Uterus (tissue), 4 donors: ENCODE results near the gene TTC7B. TPM values are rescaled to one million over a fixed set of nuclear protein-coding genes. Genes with fewer than 3 reads are reported as not detected.

ENCODE experiments used
- DNase-seq, 2 donors: peaks; one replicate each; pipeline ENCODE4 v3.0.0-alpha.2; 2019 to 2020
- H3K27ac ChIP-seq, 2 donors: fragments of 200-600 bp; sonication (generic); 1 replicate in 1 of 2; 2 replicates in 1 of 2; pipeline ENCODE4 v1.5.1; 2016 to 2018
- H3K27me3 ChIP-seq, 2 donors: fragments of 200-600 bp; sonication (generic); one replicate each; pipeline ENCODE4 v1.5.1; 2018 to 2019; ENCODE audit warnings: control low read depth in 1 of 2
- H3K36me3 ChIP-seq, 2 donors: fragments of 200-600 bp; sonication (generic); one replicate each; pipeline ENCODE4 v1.5.1; 2019; ENCODE audit warnings: control low read depth in 1 of 2
- H3K4me1 ChIP-seq, 2 donors: fragments of 200-600 bp; sonication (generic); one replicate each; pipeline ENCODE4 v1.5.1; 2018 to 2019; ENCODE audit warnings: control low read depth in 1 of 2
- H3K4me3 ChIP-seq, 2 donors: fragments of 200-600 bp; sonication (generic); 1 replicate in 1 of 2; 2 replicates in 1 of 2; pipeline ENCODE4 v1.5.1; 2018 to 2019; ENCODE audit warnings: mild to moderate bottlenecking in 1 of 2
- H3K9me3 ChIP-seq, 2 donors: fragments of 200-600 bp; sonication (generic); one replicate each; pipeline ENCODE4 v1.5.1; 2019; ENCODE audit warnings: control low read depth in 1 of 2
- POLR2A ChIP-seq, 2 donors: fragments of 450-650 bp; IDR thresholded peaks; one replicate each; pipeline ENCODE4 v1.6.1; 2016; ENCODE audit warnings: antibody characterized with exemption in 2 of 2, mild to moderate bottlenecking in 1 of 2, moderate library complexity in 1 of 2
- intact Hi-C: fragments of 100-400 bp; cut with DNase I; formaldehyde crosslinking; loops from one replicate; pipeline ENCODE4 v1.15.1; 2023; ENCODE audit warnings: low total_unique reads
- total RNA-seq, 4 donors: library from RNA; depleted of rRNA in 3 of 4; stranded (reverse); fragments of >200 nt in 3 of 4; gene quantifications; one replicate each; pipeline versions ENCODE4 v1.1.0 to v1.2.4, GENCODE V29; 2014 to 2023
- TF ChIP-seq, protein P1 (sequence below), 4 experiments: fragments of 200-600 bp in 2 of 4; fragments of 450-650 bp in 2 of 4; sonication (generic) in 2 of 4; IDR thresholded peaks; one replicate each; pipeline ENCODE4 v1.5.1; 2016 to 2019; ENCODE audit warnings: antibody characterized with exemption in 4 of 4, mild to moderate bottlenecking in 2 of 4, moderate library complexity in 1 of 4
- donor health status: DM: yes; HTN: yes; CAD: no.

Gene TTC7B
- total RNA-seq, 4 donors from 2014 or later, result 15.3 to 73.9 (median 28.0) TPM

DNA sequence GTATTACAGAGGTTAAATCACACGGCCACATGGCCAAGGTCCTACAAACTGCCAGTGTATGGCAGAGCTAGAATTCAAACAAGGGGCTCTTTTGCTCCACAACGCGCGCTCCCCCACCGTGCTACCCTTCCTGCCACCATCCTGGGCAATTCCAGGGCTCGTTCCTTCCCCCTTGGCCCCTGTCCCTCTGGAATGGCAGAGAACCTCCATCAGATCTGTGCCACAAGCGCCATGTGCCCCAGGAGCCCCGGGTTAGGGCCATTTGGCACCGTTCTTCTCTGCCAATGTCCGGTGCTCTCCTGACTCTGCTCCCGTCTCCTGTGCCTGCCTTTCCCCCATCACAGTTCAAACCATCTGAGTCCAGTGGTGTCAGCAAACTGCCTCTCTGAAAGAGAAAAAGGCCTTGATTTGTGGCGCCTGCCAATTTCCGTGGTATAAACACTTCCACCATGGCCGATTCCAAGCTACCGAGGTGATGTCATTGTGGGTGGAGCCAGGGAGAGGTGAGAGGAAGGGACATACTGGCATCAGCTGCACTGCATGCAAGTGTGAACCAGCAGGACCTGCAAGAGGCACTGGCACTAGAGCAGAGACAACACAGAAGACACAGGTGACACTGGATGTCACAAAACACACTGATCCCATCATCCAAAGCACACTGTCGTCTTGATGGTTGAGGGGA, 256.3 kb downstream of the TTC7B start:
- H3K27ac ChIP-seq, result no peak overlapping the region
- no peak for DNase-seq

DNA sequence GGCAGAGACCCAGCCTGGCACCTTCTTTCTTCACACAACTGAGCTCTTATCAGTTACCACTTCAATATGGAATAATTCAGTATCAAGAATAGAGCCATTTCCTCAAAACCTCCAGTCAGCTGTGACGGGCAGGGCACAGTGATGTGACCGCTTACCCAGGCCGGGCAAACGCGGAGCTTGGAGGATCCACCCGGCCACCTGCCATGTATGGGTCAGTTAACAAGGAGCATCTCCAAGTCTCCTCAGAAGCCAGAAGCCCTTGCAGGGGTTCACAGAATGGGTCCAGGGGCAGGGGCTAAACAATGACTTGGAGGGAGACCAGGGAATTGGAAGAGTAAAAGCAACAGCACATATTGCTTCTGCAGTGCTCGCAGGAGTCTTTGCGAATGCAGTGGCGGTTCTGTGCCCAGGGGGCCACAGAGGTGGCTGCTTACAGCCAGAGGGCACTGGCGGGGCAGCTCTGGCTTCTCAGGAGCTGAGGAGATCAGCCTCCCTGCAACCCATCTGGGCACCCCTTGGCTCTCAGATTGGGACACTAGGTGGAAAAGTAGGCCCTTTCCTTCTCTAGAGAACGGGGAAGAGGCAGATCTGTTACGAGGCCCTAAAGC, 257.1 kb downstream of the TTC7B start:
- no peak overlapping the region for H3K27ac ChIP-seq
- H3K36me3 ChIP-seq, result no peaks in the 10 kb centered on the region
- DNase-seq, result no peak
- no peaks in the 10 kb centered on the region for H3K9me3 ChIP-seq
- no peak overlapping the region for H3K4me3 ChIP-seq
- no peak for TF ChIP-seq POLR2A (IDR thresholded peaks at IDR 0.05)
- TF ChIP-seq, protein P1, sequence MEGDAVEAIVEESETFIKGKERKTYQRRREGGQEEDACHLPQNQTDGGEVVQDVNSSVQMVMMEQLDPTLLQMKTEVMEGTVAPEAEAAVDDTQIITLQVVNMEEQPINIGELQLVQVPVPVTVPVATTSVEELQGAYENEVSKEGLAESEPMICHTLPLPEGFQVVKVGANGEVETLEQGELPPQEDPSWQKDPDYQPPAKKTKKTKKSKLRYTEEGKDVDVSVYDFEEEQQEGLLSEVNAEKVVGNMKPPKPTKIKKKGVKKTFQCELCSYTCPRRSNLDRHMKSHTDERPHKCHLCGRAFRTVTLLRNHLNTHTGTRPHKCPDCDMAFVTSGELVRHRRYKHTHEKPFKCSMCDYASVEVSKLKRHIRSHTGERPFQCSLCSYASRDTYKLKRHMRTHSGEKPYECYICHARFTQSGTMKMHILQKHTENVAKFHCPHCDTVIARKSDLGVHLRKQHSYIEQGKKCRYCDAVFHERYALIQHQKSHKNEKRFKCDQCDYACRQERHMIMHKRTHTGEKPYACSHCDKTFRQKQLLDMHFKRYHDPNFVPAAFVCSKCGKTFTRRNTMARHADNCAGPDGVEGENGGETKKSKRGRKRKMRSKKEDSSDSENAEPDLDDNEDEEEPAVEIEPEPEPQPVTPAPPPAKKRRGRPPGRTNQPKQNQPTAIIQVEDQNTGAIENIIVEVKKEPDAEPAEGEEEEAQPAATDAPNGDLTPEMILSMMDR (IDR thresholded peaks at IDR 0.05), result no peak
- intact Hi-C loops, result no loop called here
- no peaks in the 10 kb centered on the region for H3K4me1 ChIP-seq
- H3K27me3 ChIP-seq, result no peaks in the 10 kb centered on the region

More for the DNA sequence above, 256.3 kb downstream of the TTC7B start:
- TF ChIP-seq, protein P1 (IDR thresholded peaks at IDR 0.05), result no peak
- no peak for TF ChIP-seq POLR2A (IDR thresholded peaks at IDR 0.05)
- no peaks in the 10 kb centered on the region for H3K36me3 ChIP-seq
- no peaks in the 10 kb centered on the region for H3K4me1 ChIP-seq
- H3K9me3 ChIP-seq, result no peaks in the 10 kb centered on the region
- no peaks in the 10 kb centered on the region for H3K27me3 ChIP-seq
- H3K4me3 ChIP-seq, result no peak overlapping the region
- intact Hi-C loops, result no loop called here

DNA sequence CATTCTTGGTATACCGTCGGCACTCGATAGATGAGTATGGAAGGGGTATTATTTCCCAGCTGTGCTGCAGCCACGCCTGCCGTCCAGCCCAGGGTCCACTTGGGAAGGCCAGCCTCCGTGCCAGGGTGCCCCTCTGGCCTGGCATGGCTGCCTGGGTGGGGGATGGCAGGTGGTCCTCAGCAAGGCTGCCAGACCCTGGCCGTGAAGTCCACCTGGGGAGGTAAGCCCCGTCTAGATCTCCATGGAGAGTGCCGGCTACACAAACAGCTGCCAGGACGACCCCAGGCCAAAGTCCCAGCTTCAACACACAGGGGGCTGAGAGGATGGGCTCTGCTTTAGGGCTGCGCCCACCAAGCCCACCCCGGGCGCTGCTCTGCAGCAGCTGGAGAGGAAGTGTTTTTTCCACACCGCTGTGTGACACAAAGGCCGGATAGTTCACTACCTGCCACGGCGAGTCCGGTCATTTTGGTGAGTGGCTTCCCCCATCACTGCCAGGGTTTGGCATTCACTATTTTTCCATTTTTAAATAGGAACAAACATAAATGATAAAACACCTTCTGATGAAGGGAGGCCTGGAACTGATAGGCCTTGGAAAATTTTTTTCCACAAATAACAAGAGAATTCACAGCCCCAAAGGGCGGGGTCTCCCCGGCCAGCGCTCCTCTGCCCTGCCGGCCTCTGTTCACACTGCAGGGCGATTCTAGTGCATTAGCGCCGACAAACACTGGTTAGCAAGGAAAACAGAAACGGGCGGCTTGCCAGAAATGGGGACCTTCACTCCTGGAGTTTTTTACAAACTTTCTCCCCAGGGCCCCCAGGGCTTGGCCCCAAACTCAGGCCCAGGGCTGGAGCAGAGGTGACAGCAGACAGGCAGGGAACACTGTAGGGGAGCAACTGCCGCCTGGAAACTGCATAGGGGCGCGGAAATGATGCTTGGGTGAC, 257.9 kb downstream of the TTC7B start:
- intact Hi-C loops, result no loop called here
- no peaks in the 10 kb centered on the region for H3K36me3 ChIP-seq
- no peak for DNase-seq
- TF ChIP-seq POLR2A (IDR thresholded peaks at IDR 0.05), result no peak
- TF ChIP-seq, protein P1 (IDR thresholded peaks at IDR 0.05), result no peak
- no peak overlapping the region for H3K4me3 ChIP-seq
- H3K27me3 ChIP-seq, result no peaks in the 10 kb centered on the region
- H3K27ac ChIP-seq, result no peak overlapping the region
- no peaks in the 10 kb centered on the region for H3K9me3 ChIP-seq
- no peaks in the 10 kb centered on the region for H3K4me1 ChIP-seq

DNA sequence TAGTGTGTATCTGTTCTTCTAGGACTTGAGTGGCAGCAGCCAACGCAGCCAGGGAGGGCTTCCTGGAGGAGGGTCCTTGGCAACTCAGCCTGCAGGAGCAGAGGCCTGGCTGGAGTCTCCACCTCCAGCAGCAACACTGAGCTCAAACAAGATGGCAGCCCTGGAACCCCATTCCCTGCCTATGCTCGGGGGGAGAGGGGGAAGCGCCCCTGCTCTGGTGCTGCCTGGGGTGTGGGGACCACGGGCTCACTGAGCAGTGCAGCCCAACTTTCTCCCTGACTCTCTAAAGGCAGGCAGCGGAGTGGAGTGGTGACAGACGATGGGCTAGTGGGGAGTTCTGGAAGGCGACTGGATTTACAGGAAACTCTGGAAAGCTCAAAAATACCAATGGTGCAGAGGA, 258.7 kb downstream of the TTC7B start:
- TF ChIP-seq POLR2A (IDR thresholded peaks at IDR 0.05), result no peak
- TF ChIP-seq, protein P1 (IDR thresholded peaks at IDR 0.05), result no peak
- H3K27ac ChIP-seq, result no peak overlapping the region

More for the DNA sequence above, 258.7 kb downstream of the TTC7B start:
- no peak for DNase-seq
- no peak overlapping the region for H3K4me3 ChIP-seq
- H3K4me1 ChIP-seq, result no peaks in the 10 kb centered on the region
- H3K36me3 ChIP-seq, result no peaks in the 10 kb centered on the region
- no peaks in the 10 kb centered on the region for H3K9me3 ChIP-seq
- intact Hi-C loops, result no loop called here
- H3K27me3 ChIP-seq, result no peaks in the 10 kb centered on the region
